ENCODE results near the gene MAGI2. TPM values are rescaled to one million over a fixed set of nuclear protein-coding genes. Genes with fewer than 3 reads are reported as not detected.

The MAGI2 gene
- total RNA-seq, 1 donor from 2014 or later = 4.0 TPM

GRCh38 chr7:79175374-79175773 is 278.1 kb downstream of the MAGI2 start:
- no peak for TF ChIP-seq CTCF (IDR thresholded peaks at IDR 0.05)
- DNase-seq (ENCODE audit: low spot score in 2 of 2) = no peak
- no peaks in the 10 kb centered on the region for H3K36me3 ChIP-seq
- no peaks in the 10 kb centered on the region for H3K27me3 ChIP-seq
- intact Hi-C loops (cut with DNase I) = loop anchor here (5.0 to 10.0 kb wide), 2 partner anchors 1043 to 1231 kb away; no protein-coding TSS in a partner anchor
- no peaks in the 10 kb centered on the region for H3K9me3 ChIP-seq
- no peaks in the 10 kb centered on the region for H3K4me1 ChIP-seq
- no peak overlapping the region for H3K27ac ChIP-seq
- no peak overlapping the region for H3K4me3 ChIP-seq

GRCh38 chr7:79165225-79165624 is 288.2 kb downstream of the MAGI2 start:
- intact Hi-C loops (cut with DNase I) = no loop called here
- no peak for DNase-seq (ENCODE audit: low spot score in 2 of 2)
- TF ChIP-seq CTCF (IDR thresholded peaks at IDR 0.05) = no peak
- no peaks in the 10 kb centered on the region for H3K9me3 ChIP-seq
- peaks cover 0 to 5% of the 10 kb centered on the region in 2 donors for H3K4me1 ChIP-seq
- no peaks in the 10 kb centered on the region for H3K27me3 ChIP-seq
- no peaks in the 10 kb centered on the region for H3K36me3 ChIP-seq
- no peak overlapping the region for H3K27ac ChIP-seq
- no peak overlapping the region for H3K4me3 ChIP-seq

GRCh38 chr7:79159040-79159664 is 294.3 kb downstream of the MAGI2 start:
- intact Hi-C loops (cut with DNase I) = no loop called here
- TF ChIP-seq CTCF (IDR thresholded peaks at IDR 0.05) = no peak
- Histone ChIP-seq H3K9me3 (no peaks in the 10 kb centered on the region), H3K4me1 (peaks cover 0 to 5% of the 10 kb centered on the region in 2 donors), H3K27ac (no peak overlapping the region), H3K36me3 (no peaks in the 10 kb centered on the region), H3K27me3 (no peaks in the 10 kb centered on the region), H3K4me3 (no peak overlapping the region)
- DNase-seq (ENCODE audit: low spot score in 2 of 2) = no peak

GRCh38 chr7:79157281-79157680 is 296.2 kb downstream of the MAGI2 start:
- no peak for TF ChIP-seq CTCF (IDR thresholded peaks at IDR 0.05)
- Histone ChIP-seq H3K9me3 (no peaks in the 10 kb centered on the region), H3K27ac (no peak overlapping the region), H3K36me3 (no peaks in the 10 kb centered on the region), H3K4me3 (no peak overlapping the region), H3K27me3 (no peaks in the 10 kb centered on the region), H3K4me1 (peaks cover 0 to 3% of the 10 kb centered on the region in 2 donors)
- no peak for DNase-seq (ENCODE audit: low spot score in 2 of 2)
- intact Hi-C loops (cut with DNase I) = no loop called here

- no peak for TF ChIP-seq CTCF (IDR thresholded peaks at IDR 0.05)
- Histone ChIP-seq H3K4me3 (no peak overlapping the region), H3K4me1 (peaks cover 0 to 2% of the 10 kb centered on the region in 2 donors), H3K36me3 (no peaks in the 10 kb centered on the region), H3K9me3 (no peaks in the 10 kb centered on the region), H3K27ac (no peak overlapping the region), H3K27me3 (no peaks in the 10 kb centered on the region)
- intact Hi-C loops (cut with DNase I) = no loop called here
- DNase-seq (ENCODE audit: low spot score in 2 of 2) = no peak
Measured at GRCh38 chr7:79149831-79150230, 303.6 kb downstream of the MAGI2 start.

GRCh38 chr7:79142706-79143105 is 310.8 kb downstream of the MAGI2 start:
- Histone ChIP-seq H3K9me3 (no peaks in the 10 kb centered on the region), H3K36me3 (no peaks in the 10 kb centered on the region), H3K27ac (no peak overlapping the region), H3K27me3 (no peaks in the 10 kb centered on the region), H3K4me3 (no peak overlapping the region), H3K4me1 (peaks cover 0 to 2% of the 10 kb centered on the region in 2 donors)
- DNase-seq (ENCODE audit: low spot score in 2 of 2) = no peak
- intact Hi-C loops (cut with DNase I) = no loop called here
- TF ChIP-seq CTCF (IDR thresholded peaks at IDR 0.05) = no peak

Data from ascending aorta (tissue), 2 donors.